NCI-H2081 treated with DMSO at 0.1 percent for 48 hours (cell line): ENCODE data around the gene NDUFA13.
A peak's percentile ranks its signal among the peaks of the same experiment; 100 is the strongest.

Experiments used
- DNase-seq: peaks from one replicate; lab custom pipeline; 2025; lab: John Stamatoyannopoulos, UW

Gene NDUFA13

DNA sequence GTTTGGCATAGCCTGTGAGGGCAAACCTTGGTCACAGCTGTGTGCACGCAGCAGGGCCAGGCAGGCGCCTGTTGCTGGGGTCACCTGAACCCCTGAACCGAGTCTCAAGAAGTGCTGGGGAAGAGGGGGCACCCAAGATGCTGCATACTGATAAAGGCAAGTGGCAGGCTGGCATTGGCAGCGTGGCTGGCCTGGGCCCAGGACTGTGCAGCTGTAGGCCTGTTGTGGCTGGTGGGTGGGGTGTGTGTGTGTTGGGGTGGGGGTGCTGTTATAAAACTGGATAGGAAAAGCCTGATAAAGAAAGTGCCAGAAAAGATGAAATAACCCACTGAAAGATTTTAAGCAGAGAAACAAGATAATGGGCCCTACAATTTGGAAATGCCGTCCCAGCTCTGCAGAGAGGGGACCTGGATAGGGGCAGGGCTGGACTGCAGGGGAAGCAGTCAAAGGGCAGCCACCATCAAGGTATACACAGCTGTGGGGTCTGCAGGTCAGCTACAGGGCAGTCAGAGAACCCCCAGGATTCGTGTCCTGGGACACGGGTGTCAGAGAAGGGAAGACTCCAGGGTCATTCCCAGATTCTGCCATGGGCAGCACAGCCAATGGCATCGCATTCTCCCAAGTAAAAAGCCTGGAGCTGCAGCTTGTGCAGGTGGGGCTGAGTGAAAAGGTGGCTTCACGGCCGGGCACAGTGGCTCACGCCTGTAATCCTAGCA, 55.2 kb downstream of the NDUFA13 start:
- DNase-seq, result no peak

DNA sequence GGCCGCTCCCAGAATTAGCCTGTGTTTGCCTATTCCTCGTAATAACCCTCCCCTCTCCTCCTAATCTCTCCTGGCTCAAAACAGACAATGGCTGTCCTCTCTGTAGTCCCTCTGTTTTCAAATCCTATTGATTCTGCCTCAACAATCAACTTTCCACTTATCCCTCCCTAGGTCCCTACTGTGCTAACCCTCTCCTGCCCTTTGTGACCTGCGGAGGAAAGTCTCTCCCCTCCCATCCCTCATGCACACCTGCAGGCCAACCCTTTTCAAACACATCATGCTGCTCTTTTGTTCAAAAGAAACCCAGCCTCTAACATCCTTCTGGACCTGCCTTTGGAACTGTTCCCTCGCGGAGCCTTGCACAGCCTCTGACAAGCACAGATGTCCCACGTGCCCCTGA, 59.4 kb downstream of the NDUFA13 start:
- peak; percentile 33 for DNase-seq
